Retina (tissue), 1 donor: ENCODE measurements around the gene OR10AD1.
A peak's percentile ranks its signal among the peaks of the same experiment; 100 is the strongest.
"Not testable (repeated sequence)": the region's sequence is repeated elsewhere in the genome, so short reads cannot be mapped to it uniquely, and the experiment has no call there.

Experiments
- DNase-seq: peaks from one replicate; pipeline ENCODE4 v3.0.0-alpha.2; 2016

OR10AD1 gene

GRCh38 chr12:48203192-48203591 lies at the start of gene OR10AD1:
Gene OR10AD1 (minus strand): TSS chr12:48203292. CDS start chr12:48203292, 0 bp downstream.
- no peak for DNase-seq

GRCh38 chr12:48247181-48247966 lies 44.3 kb upstream of the OR10AD1 start:
- DNase-seq, result no peak

GRCh38 chr12:48237162-48237561 lies 34.1 kb upstream of the OR10AD1 start:
- DNase-seq, result no peak

GRCh38 chr12:48235796-48236333 lies 32.8 kb upstream of the OR10AD1 start:
- DNase-seq, result no peak

GRCh38 chr12:48231169-48231958 lies 28.3 kb upstream of the OR10AD1 start:
- DNase-seq, result not testable (repeated sequence)

- not testable (repeated sequence) for DNase-seq
Observed at GRCh38 chr12:48224533-48224932, 21.4 kb upstream of the OR10AD1 start.

- no peak for DNase-seq
Observed at GRCh38 chr12:48221645-48222044, 18.6 kb upstream of the OR10AD1 start.

- no peak for DNase-seq
Observed at GRCh38 chr12:48220701-48221100, 17.6 kb upstream of the OR10AD1 start.

GRCh38 chr12:48219631-48220030 lies 16.5 kb upstream of the OR10AD1 start:
- no peak for DNase-seq

- no peak for DNase-seq
Observed at GRCh38 chr12:48216785-48217184, 13.7 kb upstream of the OR10AD1 start.

GRCh38 chr12:48209495-48209894 lies 6.4 kb upstream of the OR10AD1 start:
- DNase-seq, result not testable (repeated sequence)

- no peak for DNase-seq
Observed at GRCh38 chr12:48202766-48203165, 326 bp downstream of the OR10AD1 start.

GRCh38 chr12:48201516-48201915 lies 1.6 kb downstream of the OR10AD1 start:
- DNase-seq, result no peak

GRCh38 chr12:48201091-48201490 lies 2.0 kb downstream of the OR10AD1 start:
- DNase-seq, result no peak

- DNase-seq, result no peak
Observed at GRCh38 chr12:48199774-48200221, 3.3 kb downstream of the OR10AD1 start.

GRCh38 chr12:48198985-48199384 lies 4.1 kb downstream of the OR10AD1 start:
- DNase-seq, result no peak

GRCh38 chr12:48198672-48198971 lies 4.5 kb downstream of the OR10AD1 start:
- no peak for DNase-seq

- peak; percentile 97 for DNase-seq
Observed at GRCh38 chr12:48197971-48198671, 5.0 kb downstream of the OR10AD1 start.

- DNase-seq, result no peak
Observed at GRCh38 chr12:48197549-48197970, 5.5 kb downstream of the OR10AD1 start.

GRCh38 chr12:48194799-48195201 lies 8.3 kb downstream of the OR10AD1 start:
- DNase-seq, result no peak

- no peak for DNase-seq
Observed at GRCh38 chr12:48193623-48194022, 9.5 kb downstream of the OR10AD1 start.

- DNase-seq, result no peak
Observed at GRCh38 chr12:48192861-48193260, 10.2 kb downstream of the OR10AD1 start.

- no peak for DNase-seq
Observed at GRCh38 chr12:48191096-48191495, 12.0 kb downstream of the OR10AD1 start.
